ENCODE measurements around the gene KIRREL1. TPM values are rescaled to one million over a fixed set of nuclear protein-coding genes. Genes with fewer than 3 reads are reported as not detected.

Gene KIRREL1
- total RNA-seq, 1 donor from 2014 or later, result 122 TPM

DNA sequence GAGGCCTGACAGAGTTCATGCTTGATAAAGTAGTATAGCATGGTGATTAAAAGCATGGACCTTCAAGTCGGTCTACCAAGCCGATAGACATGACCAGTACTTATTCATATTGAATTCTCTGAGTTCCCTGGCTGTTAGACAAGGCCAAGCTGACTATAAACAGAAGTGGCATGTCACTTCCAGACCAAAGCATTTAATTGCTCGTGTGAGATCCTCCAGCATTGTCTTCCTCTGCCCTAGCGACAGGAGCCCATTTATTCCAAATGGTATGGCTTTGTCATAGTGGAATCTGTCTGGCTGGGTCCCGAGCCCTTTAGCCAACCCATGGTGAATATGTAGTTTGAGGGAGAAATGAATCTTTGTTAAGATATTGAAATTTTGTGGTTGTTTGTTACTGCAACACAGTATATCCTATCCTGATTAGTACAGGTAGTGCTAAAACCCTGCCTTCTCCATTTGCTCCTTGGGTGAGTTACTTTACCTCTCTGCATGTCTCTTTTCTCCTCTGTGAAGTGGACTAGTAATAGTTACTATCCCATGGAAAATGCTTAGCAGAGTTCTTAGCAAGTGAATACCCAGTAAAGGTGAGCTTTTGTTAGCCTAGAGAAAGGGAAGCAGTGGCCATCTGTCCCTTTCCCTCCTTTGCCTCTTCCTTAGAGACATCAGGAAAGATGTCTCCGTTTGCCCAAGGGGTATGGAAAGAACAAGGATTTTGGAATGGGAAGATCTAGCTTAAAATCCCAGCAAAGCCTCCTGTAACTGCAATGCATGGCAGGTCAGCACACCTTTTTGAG lies 109.6 kb downstream of the KIRREL1 start:
- H3K27me3 Mint-ChIP-seq (ENCODE audit: unreplicated experiment), result peaks cover 41% of the 10 kb centered on the region
- H3K27ac Mint-ChIP-seq (ENCODE audit: unreplicated experiment), result no peak overlapping the region
- TF ChIP-seq, protein P1, sequence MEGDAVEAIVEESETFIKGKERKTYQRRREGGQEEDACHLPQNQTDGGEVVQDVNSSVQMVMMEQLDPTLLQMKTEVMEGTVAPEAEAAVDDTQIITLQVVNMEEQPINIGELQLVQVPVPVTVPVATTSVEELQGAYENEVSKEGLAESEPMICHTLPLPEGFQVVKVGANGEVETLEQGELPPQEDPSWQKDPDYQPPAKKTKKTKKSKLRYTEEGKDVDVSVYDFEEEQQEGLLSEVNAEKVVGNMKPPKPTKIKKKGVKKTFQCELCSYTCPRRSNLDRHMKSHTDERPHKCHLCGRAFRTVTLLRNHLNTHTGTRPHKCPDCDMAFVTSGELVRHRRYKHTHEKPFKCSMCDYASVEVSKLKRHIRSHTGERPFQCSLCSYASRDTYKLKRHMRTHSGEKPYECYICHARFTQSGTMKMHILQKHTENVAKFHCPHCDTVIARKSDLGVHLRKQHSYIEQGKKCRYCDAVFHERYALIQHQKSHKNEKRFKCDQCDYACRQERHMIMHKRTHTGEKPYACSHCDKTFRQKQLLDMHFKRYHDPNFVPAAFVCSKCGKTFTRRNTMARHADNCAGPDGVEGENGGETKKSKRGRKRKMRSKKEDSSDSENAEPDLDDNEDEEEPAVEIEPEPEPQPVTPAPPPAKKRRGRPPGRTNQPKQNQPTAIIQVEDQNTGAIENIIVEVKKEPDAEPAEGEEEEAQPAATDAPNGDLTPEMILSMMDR (IDR thresholded peaks at IDR 0.05), result no peak
- no peak for DNase-seq (ENCODE audit: extremely low spot score, unreplicated experiment)
- H3K4me3 Mint-ChIP-seq (ENCODE audit: unreplicated experiment), result no peak overlapping the region
- no peaks in the 10 kb centered on the region for H3K36me3 Mint-ChIP-seq (ENCODE audit: unreplicated experiment)
- peaks cover 3% of the 10 kb centered on the region for H3K4me1 Mint-ChIP-seq (ENCODE audit: unreplicated experiment)
- no peaks in the 10 kb centered on the region for H3K9me3 Mint-ChIP-seq (ENCODE audit: unreplicated experiment)

DNA sequence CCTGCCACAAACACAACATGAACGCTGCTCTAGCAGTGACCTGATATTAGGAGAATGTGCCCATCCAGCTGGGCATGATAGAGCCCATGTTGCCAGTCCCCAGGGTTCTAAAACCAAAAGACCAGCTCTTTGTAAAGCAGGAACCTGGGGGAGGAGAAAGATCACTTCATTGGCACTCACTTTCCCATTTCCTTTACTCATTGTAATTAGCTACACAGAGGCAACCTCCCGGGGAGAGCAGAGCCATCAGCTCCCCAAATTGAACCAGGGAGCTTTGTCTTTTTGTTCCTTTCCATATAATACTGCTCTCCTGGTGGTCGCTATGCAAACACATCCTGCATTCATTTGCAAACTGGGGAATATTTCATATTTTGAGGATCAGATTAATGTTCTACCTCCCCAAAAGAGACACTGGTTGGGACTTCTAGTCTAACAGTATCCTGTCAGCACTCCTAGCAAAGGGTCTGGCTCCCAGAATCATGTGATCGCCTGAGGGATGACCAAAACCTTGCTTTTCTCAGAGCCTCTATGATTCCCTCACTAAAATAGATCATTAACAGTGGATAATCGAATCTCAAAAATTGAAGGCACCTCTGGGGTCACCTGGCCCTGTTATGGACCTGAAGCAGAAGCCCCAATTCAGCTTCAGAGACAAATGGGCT lies 110.5 kb downstream of the KIRREL1 start:
- H3K36me3 Mint-ChIP-seq (ENCODE audit: unreplicated experiment), result no peaks in the 10 kb centered on the region
- TF ChIP-seq, protein P1 (IDR thresholded peaks at IDR 0.05), result no peak
- no peak for DNase-seq (ENCODE audit: extremely low spot score, unreplicated experiment)
- peaks cover 3% of the 10 kb centered on the region for H3K4me1 Mint-ChIP-seq (ENCODE audit: unreplicated experiment)
- no peak overlapping the region for H3K4me3 Mint-ChIP-seq (ENCODE audit: unreplicated experiment)
- no peaks in the 10 kb centered on the region for H3K9me3 Mint-ChIP-seq (ENCODE audit: unreplicated experiment)
- peaks cover 46% of the 10 kb centered on the region for H3K27me3 Mint-ChIP-seq (ENCODE audit: unreplicated experiment)
- no peak overlapping the region for H3K27ac Mint-ChIP-seq (ENCODE audit: unreplicated experiment)

DNA sequence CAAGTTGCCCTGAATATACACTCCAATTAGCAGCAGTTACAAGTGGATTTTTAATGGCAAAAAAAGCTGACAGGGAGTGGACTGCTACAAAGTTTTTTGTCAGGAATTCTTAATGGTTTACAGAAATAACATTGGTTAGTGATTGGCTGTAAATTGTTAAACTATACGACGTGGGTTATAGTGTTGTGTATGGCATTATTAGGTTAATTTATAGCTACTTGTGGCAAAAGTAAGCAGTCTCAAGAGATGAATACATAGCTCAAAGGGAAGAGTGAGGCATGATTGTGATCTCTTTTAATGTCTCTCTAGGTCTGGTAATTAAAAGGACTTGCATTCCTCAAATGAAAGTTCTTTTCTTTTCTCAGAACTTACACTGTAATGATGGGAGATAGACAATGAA lies 111.4 kb downstream of the KIRREL1 start:
- peaks cover 46% of the 10 kb centered on the region for H3K27me3 Mint-ChIP-seq (ENCODE audit: unreplicated experiment)
- no peak for DNase-seq (ENCODE audit: extremely low spot score, unreplicated experiment)
- TF ChIP-seq, protein P1 (IDR thresholded peaks at IDR 0.05), result no peak
- no peaks in the 10 kb centered on the region for H3K4me1 Mint-ChIP-seq (ENCODE audit: unreplicated experiment)
- H3K4me3 Mint-ChIP-seq (ENCODE audit: unreplicated experiment), result no peak overlapping the region
- H3K27ac Mint-ChIP-seq (ENCODE audit: unreplicated experiment), result no peak overlapping the region
- H3K9me3 Mint-ChIP-seq (ENCODE audit: unreplicated experiment), result peaks cover 5% of the 10 kb centered on the region
- no peaks in the 10 kb centered on the region for H3K36me3 Mint-ChIP-seq (ENCODE audit: unreplicated experiment)

DNA sequence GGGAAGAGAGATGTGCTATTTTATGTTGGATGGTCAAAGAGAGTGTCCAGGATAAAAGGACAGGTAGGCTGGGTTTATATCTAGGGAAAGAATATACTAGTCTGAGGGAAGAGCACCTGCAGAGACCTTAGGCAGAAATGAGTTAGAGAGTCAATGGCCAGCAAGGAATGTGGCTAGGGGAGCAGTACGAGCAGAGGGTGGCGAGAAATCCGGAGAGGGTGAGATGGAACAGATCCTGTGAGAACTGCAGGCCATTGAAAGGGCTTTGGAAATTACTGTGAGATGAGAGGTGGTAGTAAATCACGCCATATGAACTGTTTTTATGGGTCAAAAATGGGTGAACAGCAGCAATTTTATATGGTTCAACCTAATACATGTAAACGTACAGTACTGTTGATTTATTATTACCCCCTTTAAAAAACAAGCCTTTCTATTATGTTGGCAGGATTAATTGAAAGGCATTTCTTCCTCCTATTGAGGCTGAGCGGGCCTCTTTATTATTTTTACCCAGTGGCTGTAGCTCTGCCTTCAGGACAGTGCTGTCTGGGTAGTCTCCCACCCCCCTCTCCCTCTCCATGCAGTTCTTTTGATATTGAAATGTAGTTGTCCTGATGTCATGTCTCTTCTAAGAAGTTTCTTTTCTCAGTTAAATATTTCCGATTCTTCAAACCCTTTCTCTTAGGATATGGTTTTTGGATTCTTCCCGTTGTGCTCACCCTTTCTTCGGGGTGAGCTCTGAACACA lies 112.1 kb downstream of the KIRREL1 start:
- H3K27me3 Mint-ChIP-seq (ENCODE audit: unreplicated experiment), result peaks cover 48% of the 10 kb centered on the region
- no peak for DNase-seq (ENCODE audit: extremely low spot score, unreplicated experiment)
- TF ChIP-seq, protein P1 (IDR thresholded peaks at IDR 0.05), result no peak
- no peak overlapping the region for H3K4me3 Mint-ChIP-seq (ENCODE audit: unreplicated experiment)
- H3K27ac Mint-ChIP-seq (ENCODE audit: unreplicated experiment), result no peak overlapping the region
- peaks cover 5% of the 10 kb centered on the region for H3K9me3 Mint-ChIP-seq (ENCODE audit: unreplicated experiment)
- no peaks in the 10 kb centered on the region for H3K4me1 Mint-ChIP-seq (ENCODE audit: unreplicated experiment)
- H3K36me3 Mint-ChIP-seq (ENCODE audit: unreplicated experiment), result no peaks in the 10 kb centered on the region

DNA sequence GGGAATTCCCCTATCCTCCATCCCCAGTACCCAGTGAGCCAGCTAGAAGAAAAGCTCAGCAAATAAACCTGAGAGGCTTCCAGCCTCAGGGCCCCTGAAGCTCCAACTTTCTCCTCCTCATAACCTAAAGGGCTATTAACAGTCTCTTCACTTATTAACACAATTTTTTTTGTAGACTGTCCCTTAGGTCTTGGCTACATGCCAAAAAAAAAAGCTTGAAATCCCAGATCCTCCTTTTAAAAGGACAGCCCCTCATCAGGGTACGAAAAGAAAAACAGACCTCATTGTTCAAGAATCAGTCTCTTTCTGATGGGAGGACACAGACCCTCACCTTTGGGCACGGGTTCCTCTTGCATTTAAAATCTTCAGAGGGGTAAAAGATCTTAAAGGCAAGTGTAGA lies 114.5 kb downstream of the KIRREL1 start:
- Mint-ChIP-seq H3K36me3 (ENCODE audit: unreplicated experiment) (no peaks in the 10 kb centered on the region), H3K4me1 (ENCODE audit: unreplicated experiment) (peaks cover 2% of the 10 kb centered on the region), H3K4me3 (ENCODE audit: unreplicated experiment) (no peak overlapping the region), H3K9me3 (ENCODE audit: unreplicated experiment) (peaks cover 5% of the 10 kb centered on the region), H3K27me3 (ENCODE audit: unreplicated experiment) (peaks cover 50% of the 10 kb centered on the region), H3K27ac (ENCODE audit: unreplicated experiment) (no peak overlapping the region)
- TF ChIP-seq, protein P1 (IDR thresholded peaks at IDR 0.05), result no peak
- DNase-seq (ENCODE audit: extremely low spot score, unreplicated experiment), result no peak

All from osteocyte (in vitro differentiated cells).